ENCODE data around the gene MAGED1.

DNA sequence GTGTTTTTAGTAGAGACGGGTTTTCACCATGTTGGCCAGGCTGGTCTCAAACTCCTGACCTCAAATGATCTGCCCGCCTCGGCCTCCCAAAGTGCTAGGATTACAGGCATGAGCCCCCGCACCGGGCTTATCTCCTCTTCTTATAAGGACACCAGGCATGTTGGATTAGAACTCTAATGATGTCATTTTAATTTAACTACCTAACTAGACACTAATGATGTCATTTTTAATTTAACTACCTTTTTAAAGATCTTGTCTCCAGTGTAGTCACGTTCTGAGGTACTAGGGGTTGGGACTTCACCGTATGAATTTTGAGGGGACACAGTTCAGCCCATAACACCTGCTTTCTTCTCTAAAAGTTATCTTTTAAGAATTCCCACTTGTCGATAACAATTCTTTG lies 37.7 kb upstream of the MAGED1 start:
- TF ChIP-seq, protein P1, sequence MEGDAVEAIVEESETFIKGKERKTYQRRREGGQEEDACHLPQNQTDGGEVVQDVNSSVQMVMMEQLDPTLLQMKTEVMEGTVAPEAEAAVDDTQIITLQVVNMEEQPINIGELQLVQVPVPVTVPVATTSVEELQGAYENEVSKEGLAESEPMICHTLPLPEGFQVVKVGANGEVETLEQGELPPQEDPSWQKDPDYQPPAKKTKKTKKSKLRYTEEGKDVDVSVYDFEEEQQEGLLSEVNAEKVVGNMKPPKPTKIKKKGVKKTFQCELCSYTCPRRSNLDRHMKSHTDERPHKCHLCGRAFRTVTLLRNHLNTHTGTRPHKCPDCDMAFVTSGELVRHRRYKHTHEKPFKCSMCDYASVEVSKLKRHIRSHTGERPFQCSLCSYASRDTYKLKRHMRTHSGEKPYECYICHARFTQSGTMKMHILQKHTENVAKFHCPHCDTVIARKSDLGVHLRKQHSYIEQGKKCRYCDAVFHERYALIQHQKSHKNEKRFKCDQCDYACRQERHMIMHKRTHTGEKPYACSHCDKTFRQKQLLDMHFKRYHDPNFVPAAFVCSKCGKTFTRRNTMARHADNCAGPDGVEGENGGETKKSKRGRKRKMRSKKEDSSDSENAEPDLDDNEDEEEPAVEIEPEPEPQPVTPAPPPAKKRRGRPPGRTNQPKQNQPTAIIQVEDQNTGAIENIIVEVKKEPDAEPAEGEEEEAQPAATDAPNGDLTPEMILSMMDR (conservative IDR thresholded peaks at IDR 0.05; ENCODE audit: low read length) = no peak
- no peak for TF ChIP-seq EZH2phosphoT487 (IDR thresholded peaks at IDR 0.05; ENCODE audit: borderline replicate concordance)

Measured in Loucy (cell line).